B cell (primary cell): ENCODE results near the gene SLC9C2.

Experiments
- CTCF ChIP-seq: fragments of 200-600 bp; IDR thresholded peaks from one replicate; pipeline ENCODE4 v1.8.0; 2022; ENCODE audit warnings: antibody characterized with exemption, mild to moderate bottlenecking
- EZH2 ChIP-seq: IDR thresholded peaks from 2 replicates; pipeline ENCODE4 v1.6.1; 2012; ENCODE audit warnings: borderline replicate concordance, low read depth, mild to moderate bottlenecking, moderate library complexity, low read length; ENCODE audit not compliant: insufficient read depth, poor library complexity, severe bottlenecking

- TF ChIP-seq CTCF (no peak), EZH2 (no peak)
Observed at GRCh38 chr1:173525926-173526325, 76.9 kb downstream of the SLC9C2 start.
